Astrocyte (in vitro differentiated cells and primary cell): ENCODE results near the gene PXDN. TPM values are rescaled to one million over a fixed set of nuclear protein-coding genes. Genes with fewer than 3 reads are reported as not detected.
A peak's percentile ranks its signal among the peaks of the same experiment; 100 is the strongest.

Source experiments
- DNase-seq: peaks from one replicate; pipeline ENCODE4 v3.0.0-alpha.2; 2010; ENCODE audit warnings: low read depth
- FAIRE-seq: peaks from 2 replicates; lab custom pipeline; 2011; peaks lifted over from hg19 to GRCh38; lab: Jason Lieb, UNC
- H2AFZ ChIP-seq: 2 replicates; pipeline ENCODE4 v1.6.0; 2012; ENCODE audit warnings: low read depth, low read length, inconsistent platforms
- H3K27ac ChIP-seq: 2 replicates; pipeline ENCODE4 v1.5.1; 2011; ENCODE audit warnings: low read depth, low read length, inconsistent platforms
- H3K27me3 ChIP-seq: 2 replicates; pipeline ENCODE4 v1.6.0; 2011; ENCODE audit warnings: low read length, inconsistent platforms; ENCODE audit not compliant: insufficient read depth
- H3K36me3 ChIP-seq: 2 replicates; pipeline ENCODE4 v1.5.1; 2011; ENCODE audit warnings: low read length, inconsistent platforms; ENCODE audit not compliant: insufficient read depth
- H3K4me1 ChIP-seq: 2 replicates; pipeline ENCODE4 v1.5.1; 2011; ENCODE audit warnings: low read length, inconsistent platforms; ENCODE audit not compliant: insufficient read depth
- H3K4me2 ChIP-seq: 2 replicates; pipeline ENCODE4 v1.6.0; 2012; ENCODE audit warnings: low read length, inconsistent platforms
- H3K4me3 ChIP-seq: 2 replicates; pipeline ENCODE4 v1.5.1; 2011; ENCODE audit warnings: low read depth, mild to moderate bottlenecking, low read length, inconsistent platforms; ENCODE audit not compliant: insufficient read depth
- H3K79me2 ChIP-seq: 2 replicates; pipeline ENCODE4 v1.6.0; 2012; ENCODE audit warnings: mild to moderate bottlenecking, low read length, inconsistent platforms; ENCODE audit not compliant: insufficient read depth
- H3K9ac ChIP-seq: 2 replicates; pipeline ENCODE4 v1.6.0; 2012; ENCODE audit warnings: mild to moderate bottlenecking, low read length, inconsistent platforms
- H3K9me3 ChIP-seq: 2 replicates; pipeline ENCODE4 v1.5.1; 2012; ENCODE audit warnings: low read depth, mild to moderate bottlenecking, low read length, inconsistent platforms; ENCODE audit not compliant: insufficient read depth
- H4K20me1 ChIP-seq: 2 replicates; pipeline ENCODE4 v1.6.0; 2012; ENCODE audit warnings: low read length, inconsistent platforms; ENCODE audit not compliant: insufficient read depth
- H3K27ac Mint-ChIP-seq: one replicate; pipeline ENCODE4 v1.8.0; 2021; ENCODE audit warnings: mild to moderate bottlenecking, mixed read lengths; ENCODE audit not compliant: unreplicated experiment
- H3K27me3 Mint-ChIP-seq: one replicate; pipeline ENCODE4 v1.8.0; 2021; ENCODE audit warnings: low read depth, mixed read lengths; ENCODE audit not compliant: unreplicated experiment
- H3K36me3 Mint-ChIP-seq: one replicate; pipeline ENCODE4 v1.8.0; 2021; ENCODE audit warnings: low read depth, mixed read lengths; ENCODE audit not compliant: unreplicated experiment
- H3K4me1 Mint-ChIP-seq: one replicate; pipeline ENCODE4 v1.8.0; 2021; ENCODE audit warnings: low read depth, mixed read lengths; ENCODE audit not compliant: unreplicated experiment
- H3K4me3 Mint-ChIP-seq: one replicate; pipeline ENCODE4 v1.8.0; 2021; ENCODE audit warnings: mild to moderate bottlenecking, moderate library complexity, mixed read lengths; ENCODE audit not compliant: unreplicated experiment
- H3K9me3 Mint-ChIP-seq: one replicate; pipeline ENCODE4 v1.8.0; 2021; ENCODE audit warnings: mild to moderate bottlenecking, mixed read lengths; ENCODE audit not compliant: unreplicated experiment
- EZH2 ChIP-seq: IDR thresholded peaks from 2 replicates; pipeline ENCODE4 v1.6.1; 2012; ENCODE audit warnings: mild to moderate bottlenecking, low read length, inconsistent platforms; ENCODE audit not compliant: insufficient read depth
- total RNA-seq: library from RNA; stranded (reverse); gene quantifications from 2 replicates; pipeline ENCODE4 v1.2.1, GENCODE V29; 2021
- TF ChIP-seq, protein P1 (sequence below): IDR thresholded peaks from 2 replicates; pipeline ENCODE4 v1.5.1; 2011; ENCODE audit warnings: low read depth, mild to moderate bottlenecking, inconsistent platforms, low read length, moderate library complexity; ENCODE audit not compliant: insufficient read depth

PXDN gene
- total RNA-seq, 1 donor from 2014 or later, result 417 TPM

DNA sequence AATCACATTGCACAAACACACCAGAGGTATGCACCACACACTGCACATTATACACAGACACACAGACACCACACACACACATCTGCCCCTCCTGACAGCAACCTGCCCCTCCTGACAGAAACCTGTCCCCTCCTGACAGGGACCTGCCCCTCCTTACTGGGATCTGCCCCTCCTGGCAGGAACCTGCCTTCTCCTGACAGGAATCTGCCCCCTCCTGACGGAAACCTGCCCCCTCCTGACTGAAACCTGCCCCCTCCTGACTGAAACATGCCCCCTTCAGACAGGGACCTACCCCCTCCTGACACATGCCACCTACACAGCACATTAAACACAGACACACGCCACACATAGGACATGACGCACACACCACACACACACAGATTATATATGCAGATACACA is 88.9 kb downstream of the PXDN start:
- Histone ChIP-seq H3K36me3 (peaks cover 19% of the 10 kb centered on the region), H3K9me3 (no peaks in the 10 kb centered on the region), H4K20me1 (peaks cover 3% of the 10 kb centered on the region), H3K4me2 (peak overlapping the region; percentile 67), H3K4me1 (peaks cover 45% of the 10 kb centered on the region), H3K27me3 (no peaks in the 10 kb centered on the region), H3K79me2 (peaks cover 31% of the 10 kb centered on the region), H3K4me3 (no peak overlapping the region), H3K9ac (peak overlapping the region; percentile 91), H2AFZ (no peak overlapping the region), H3K27ac (peak overlapping the region; percentile 99)
- peak; percentile 44 for DNase-seq
- no peaks in the 10 kb centered on the region for H3K9me3 Mint-ChIP-seq
- no peak overlapping the region for H3K4me3 Mint-ChIP-seq
- no peak overlapping the region for H3K27ac Mint-ChIP-seq
- no peak for FAIRE-seq
- H3K36me3 Mint-ChIP-seq, result peaks cover 21% of the 10 kb centered on the region
- TF ChIP-seq, protein P1, sequence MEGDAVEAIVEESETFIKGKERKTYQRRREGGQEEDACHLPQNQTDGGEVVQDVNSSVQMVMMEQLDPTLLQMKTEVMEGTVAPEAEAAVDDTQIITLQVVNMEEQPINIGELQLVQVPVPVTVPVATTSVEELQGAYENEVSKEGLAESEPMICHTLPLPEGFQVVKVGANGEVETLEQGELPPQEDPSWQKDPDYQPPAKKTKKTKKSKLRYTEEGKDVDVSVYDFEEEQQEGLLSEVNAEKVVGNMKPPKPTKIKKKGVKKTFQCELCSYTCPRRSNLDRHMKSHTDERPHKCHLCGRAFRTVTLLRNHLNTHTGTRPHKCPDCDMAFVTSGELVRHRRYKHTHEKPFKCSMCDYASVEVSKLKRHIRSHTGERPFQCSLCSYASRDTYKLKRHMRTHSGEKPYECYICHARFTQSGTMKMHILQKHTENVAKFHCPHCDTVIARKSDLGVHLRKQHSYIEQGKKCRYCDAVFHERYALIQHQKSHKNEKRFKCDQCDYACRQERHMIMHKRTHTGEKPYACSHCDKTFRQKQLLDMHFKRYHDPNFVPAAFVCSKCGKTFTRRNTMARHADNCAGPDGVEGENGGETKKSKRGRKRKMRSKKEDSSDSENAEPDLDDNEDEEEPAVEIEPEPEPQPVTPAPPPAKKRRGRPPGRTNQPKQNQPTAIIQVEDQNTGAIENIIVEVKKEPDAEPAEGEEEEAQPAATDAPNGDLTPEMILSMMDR, result no peak
- TF ChIP-seq EZH2, result no peak
- H3K27me3 Mint-ChIP-seq, result no peaks in the 10 kb centered on the region
- peaks cover 19% of the 10 kb centered on the region for H3K4me1 Mint-ChIP-seq

DNA sequence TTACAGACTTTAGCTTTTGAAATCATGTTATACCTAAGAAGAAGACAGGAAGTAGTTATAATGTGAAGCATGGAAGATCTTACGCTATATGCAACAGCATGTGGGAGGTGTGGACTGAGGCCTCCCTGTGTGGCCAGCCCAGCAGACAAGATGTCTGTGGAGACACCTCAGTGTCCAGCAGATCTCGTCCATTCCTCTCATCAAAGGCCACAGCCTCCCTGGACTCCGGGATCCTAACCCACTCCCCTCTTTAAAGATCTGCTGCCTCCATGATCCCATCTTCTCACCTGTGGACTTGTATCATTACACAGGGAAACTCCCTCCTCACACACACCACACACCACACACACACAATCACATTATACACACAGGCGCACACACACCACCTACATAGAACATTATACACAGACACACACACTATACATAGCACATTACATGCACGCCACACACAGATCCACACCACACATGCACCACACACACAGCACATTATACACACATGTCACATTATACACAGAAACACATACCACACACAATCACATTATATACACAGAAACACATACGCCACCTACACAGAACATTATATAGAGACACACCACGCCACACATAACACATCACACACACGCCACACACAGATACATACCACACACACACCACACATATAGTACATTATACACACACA is 89.5 kb downstream of the PXDN start:
- no peaks in the 10 kb centered on the region for H3K27me3 ChIP-seq
- DNase-seq (no peak), FAIRE-seq (no peak)
- Mint-ChIP-seq H3K27ac (no peak overlapping the region), H3K4me3 (no peak overlapping the region), H3K36me3 (peaks cover 25% of the 10 kb centered on the region), H3K27me3 (no peaks in the 10 kb centered on the region), H3K9me3 (peaks cover 3% of the 10 kb centered on the region), H3K4me1 (peaks cover 19% of the 10 kb centered on the region)
- peaks cover 45% of the 10 kb centered on the region for H3K4me1 ChIP-seq
- no peak overlapping the region for H3K4me3 ChIP-seq
- TF ChIP-seq EZH2, result no peak
- TF ChIP-seq, protein P1, result no peak
- no peak overlapping the region for H2AFZ ChIP-seq
- H3K79me2 ChIP-seq, result peaks cover 35% of the 10 kb centered on the region
- H3K27ac ChIP-seq, result peak overlapping the region; percentile 99
- H4K20me1 ChIP-seq, result peaks cover 4% of the 10 kb centered on the region
- H3K36me3 ChIP-seq, result peaks cover 19% of the 10 kb centered on the region
- no peaks in the 10 kb centered on the region for H3K9me3 ChIP-seq
- peak overlapping the region; percentile 67 for H3K4me2 ChIP-seq
- H3K9ac ChIP-seq, result peak overlapping the region; percentile 91
